Left hindlimb (tissue), 1 donor: ENCODE measurements around the gene ADRB1.

Experiments used
- DNase-seq: peaks from one replicate; pipeline ENCODE4 v3.0.0-alpha.2; 2018

Gene ADRB1

GRCh38 chr10:114058297-114058696 is 14.6 kb downstream of the ADRB1 start:
- no peak for DNase-seq

- no peak for DNase-seq
Observed at GRCh38 chr10:114059561-114059960, 15.9 kb downstream of the ADRB1 start.

DNA sequence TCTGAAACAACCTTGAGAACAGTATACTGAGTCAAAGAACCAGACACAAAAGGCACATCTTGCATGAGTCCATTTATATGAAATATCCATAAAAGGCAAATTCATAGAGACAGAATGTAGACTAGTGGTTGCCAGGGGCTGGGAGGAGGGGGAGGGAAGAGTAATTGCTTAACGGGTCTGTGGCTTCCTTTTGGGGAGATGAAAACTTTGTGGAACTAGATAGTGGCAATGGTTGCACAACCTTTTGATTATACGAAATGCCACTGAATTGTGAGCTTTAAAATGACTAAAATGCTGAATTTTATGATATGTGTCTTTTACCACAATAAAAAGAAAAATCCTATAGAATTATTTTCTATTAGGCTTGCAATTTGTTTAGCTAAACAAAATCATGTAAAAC is 16.8 kb downstream of the ADRB1 start:
- no peak for DNase-seq

- DNase-seq = no peak
Observed at GRCh38 chr10:114061148-114061547, 17.5 kb downstream of the ADRB1 start.

DNA sequence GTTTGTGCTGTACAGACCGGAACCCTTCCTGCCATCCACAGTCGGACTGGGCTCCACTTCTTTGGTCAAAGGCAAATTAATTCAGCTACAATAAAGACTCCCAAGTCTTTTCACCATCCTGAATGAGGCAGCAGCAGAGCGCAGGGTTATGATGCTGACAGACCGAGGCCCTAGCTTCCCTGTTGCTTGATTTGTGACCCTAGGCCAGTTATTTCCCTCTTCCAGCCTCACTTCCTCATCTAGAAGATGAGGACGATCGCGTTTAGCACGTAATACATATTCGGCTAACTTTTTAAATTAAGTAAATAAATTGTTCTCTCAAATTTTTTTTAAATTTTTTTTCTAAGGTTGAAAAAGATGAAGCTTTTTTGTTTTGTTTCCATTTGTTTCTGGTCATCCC is 18.1 kb downstream of the ADRB1 start:
- no peak for DNase-seq

DNA sequence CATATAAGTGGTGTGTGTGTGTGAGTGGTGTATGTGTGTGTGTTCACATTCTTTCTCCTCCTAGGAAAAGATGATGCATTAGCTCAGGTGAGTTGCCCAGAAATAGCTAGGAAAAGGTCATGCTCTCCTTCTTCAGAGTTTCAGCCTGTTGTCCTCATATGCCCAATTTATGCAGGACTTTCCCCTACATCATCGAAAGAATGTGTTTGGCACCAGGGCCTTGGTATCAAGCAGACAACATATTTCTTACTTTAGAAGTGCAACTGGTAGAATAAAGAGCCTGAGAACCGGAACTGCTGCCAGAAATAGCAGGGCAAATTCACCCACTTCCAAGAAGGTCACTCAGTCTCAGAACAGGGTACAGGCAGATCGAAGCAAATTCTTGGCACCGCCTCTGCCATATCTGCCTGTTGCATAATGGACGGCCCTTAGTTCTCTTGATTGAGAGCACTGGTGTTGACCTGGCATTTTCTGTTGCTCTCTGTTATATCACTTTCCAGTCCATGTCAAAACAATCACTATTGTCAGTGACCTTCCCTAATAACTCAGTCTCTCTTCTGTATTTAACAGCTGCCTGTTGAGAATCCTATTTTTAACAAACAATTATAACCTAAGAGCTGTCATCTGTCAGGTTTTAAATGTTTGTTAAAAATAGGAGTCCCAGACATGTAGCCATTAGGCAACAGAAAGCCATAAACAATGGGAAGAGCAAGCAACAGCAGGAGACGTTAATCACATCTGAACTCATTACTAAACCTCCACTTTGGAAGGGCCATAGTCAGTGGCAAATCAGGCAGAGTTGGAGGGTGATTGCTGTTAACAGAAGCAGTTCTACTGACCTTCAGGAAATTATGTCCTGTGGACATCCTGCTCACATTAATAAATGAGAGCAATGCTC is 20.7 kb downstream of the ADRB1 start:
- DNase-seq = no peak

GRCh38 chr10:114065049-114065435 is 21.4 kb downstream of the ADRB1 start:
- no peak for DNase-seq

- no peak for DNase-seq
Observed at GRCh38 chr10:114068054-114068707, 24.5 kb downstream of the ADRB1 start.

DNA sequence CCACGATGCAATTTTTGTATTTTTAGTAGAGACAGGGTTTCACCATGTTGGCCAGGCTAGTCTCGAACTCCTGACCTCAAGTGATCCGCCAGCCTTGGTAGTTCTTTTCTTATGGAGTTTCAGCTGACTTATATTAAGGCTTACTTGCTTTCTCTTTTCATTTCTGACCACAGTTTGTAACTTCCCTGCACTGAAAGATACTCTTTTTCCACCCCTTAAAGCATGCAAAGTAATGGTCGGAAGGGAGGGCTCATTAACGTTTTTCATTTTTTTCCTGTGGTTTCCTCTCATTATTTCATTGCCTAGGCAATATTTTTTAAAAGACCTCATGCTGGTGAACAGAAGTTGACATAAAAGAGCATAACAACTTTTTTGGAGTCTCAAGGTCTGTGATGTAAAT is 27.0 kb downstream of the ADRB1 start:
- DNase-seq = no peak

DNA sequence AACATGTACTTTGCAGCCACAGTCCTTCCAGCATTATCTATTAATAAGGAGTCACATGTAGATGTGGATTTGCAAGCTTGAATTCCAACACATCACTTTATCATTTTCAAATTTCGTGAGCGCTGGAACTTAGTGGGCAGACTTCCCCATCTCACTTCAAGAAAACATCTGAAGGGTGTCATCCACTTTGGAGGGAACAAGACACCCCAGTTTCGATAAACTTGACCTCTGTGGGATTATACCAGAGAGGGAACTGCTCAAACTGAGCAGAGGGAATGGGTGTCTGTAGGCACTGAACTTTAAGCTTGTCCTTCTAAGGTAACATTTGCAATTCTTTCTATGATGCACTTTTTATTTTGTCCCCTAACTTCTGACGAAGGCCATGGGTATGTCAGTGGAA is 27.5 kb downstream of the ADRB1 start:
- DNase-seq = no peak

GRCh38 chr10:114073395-114074186 is 29.9 kb downstream of the ADRB1 start:
- no peak for DNase-seq

DNA sequence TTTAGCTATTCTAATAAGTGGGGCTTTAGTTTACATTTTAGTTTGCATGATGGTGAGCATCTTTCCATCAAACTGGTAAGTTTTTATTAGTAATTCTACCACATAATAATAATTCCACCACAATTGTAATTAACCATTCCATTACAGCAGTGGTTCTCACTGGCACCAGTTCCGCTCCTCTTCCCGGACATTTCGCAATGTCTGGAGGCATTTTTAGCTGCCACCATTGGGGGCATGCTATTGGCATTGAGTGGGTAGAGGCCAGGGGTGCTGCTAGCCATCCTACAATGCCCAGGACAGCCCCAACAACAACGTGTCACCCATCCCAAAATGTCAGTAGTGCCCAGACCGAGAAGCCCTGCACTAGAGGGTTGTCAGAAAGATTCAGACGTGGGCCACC is 31.4 kb downstream of the ADRB1 start:
- DNase-seq = no peak

GRCh38 chr10:114077347-114077746 is 33.7 kb downstream of the ADRB1 start:
- no peak for DNase-seq

DNA sequence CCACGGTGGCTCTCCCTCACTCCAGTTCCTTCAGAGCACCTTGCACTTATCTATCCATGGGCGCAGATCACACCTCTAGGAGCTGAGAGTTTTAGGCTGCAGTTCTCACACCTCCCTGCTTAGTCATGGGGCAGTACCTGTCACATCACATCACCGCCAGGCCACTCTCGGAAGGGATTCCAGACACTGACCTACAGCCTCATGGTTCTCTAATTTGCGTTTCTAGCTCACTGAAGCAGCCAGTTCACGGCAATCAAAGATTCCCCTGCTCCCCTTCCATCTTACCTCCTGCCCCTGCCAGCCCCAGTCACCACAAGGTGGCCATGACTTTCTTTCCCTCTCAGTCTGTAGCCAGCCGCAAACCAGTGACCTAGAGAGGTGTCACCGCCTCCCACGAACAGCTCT is 34.2 kb downstream of the ADRB1 start:
- DNase-seq = no peak

DNA sequence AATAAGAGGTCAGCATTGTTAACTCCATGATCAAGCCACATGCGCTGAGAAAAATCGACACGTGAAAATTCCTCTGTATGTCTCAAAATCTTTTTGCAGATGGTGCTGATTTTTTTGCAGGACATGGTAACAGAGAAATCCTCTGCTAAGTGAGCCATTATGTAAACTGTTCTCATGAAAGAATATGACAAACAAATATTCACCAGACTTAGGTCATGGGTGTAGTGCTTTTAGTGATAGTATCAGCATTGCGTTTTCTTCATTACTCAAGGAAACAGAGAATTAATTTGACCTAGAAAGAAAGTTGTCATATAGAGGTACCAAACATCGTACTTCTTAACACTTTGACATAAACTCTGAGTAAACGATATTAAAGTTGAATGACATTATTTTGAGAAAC is 34.7 kb downstream of the ADRB1 start:
- no peak for DNase-seq

DNA sequence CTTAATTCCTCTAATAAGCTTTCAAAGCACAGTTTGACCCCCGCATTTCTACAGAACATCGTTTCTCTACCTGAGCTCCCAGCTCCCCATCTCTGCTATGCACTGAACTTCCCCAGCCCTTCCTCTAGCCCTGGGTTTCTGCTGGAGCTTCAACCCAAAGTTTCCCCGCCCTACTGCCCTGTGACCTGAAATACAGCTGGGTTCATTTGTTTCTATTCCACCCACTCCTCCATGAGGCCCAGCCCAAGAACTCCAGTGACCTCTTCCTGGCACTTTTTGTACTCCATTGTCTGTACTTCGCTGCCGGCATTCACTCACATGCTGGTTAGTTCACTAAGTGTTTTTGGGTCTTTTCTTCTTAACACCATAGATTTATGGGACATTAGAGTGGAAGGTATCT is 35.8 kb downstream of the ADRB1 start:
- DNase-seq = no peak

- no peak for DNase-seq
Observed at GRCh38 chr10:114081911-114082583, 38.4 kb downstream of the ADRB1 start.

DNA sequence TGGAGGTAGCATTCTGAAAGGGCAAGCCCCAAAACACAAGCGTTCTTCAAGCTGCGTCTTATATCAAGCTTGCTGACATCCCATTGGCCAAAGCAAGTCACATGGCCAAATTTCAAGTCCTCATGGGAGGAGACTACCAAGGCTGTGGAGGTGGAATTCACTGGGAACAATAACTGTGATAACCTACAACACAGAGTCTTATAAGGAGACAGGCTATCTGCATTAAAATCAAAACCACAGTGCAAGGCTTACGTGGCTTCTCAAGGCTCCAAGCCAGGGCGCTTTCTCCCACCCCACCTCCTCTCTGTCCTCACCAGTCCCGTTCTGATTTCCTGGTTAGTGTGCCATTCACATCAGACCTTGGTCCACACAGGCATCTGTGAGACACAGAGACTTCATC is 39.4 kb downstream of the ADRB1 start:
- DNase-seq = no peak

GRCh38 chr10:114084215-114084614 is 40.5 kb downstream of the ADRB1 start:
- DNase-seq = no peak

GRCh38 chr10:114087255-114087654 is 43.6 kb downstream of the ADRB1 start:
- no peak for DNase-seq

GRCh38 chr10:114087655-114088054 is 44.0 kb downstream of the ADRB1 start:
- DNase-seq = no peak

GRCh38 chr10:114094795-114095194 is 51.1 kb downstream of the ADRB1 start:
- no peak for DNase-seq
